ENCODE results near the gene HES5. TPM values are rescaled to one million over a fixed set of nuclear protein-coding genes. Genes with fewer than 3 reads are reported as not detected.
A peak's percentile ranks its signal among the peaks of the same experiment; 100 is the strongest.

The HES5 gene
- total and polyA plus RNA-seq, 2 of the 13 experiments (the other 11 are each of a cell fraction or from before 2014, with no cell fraction given), result not detected

DNA sequence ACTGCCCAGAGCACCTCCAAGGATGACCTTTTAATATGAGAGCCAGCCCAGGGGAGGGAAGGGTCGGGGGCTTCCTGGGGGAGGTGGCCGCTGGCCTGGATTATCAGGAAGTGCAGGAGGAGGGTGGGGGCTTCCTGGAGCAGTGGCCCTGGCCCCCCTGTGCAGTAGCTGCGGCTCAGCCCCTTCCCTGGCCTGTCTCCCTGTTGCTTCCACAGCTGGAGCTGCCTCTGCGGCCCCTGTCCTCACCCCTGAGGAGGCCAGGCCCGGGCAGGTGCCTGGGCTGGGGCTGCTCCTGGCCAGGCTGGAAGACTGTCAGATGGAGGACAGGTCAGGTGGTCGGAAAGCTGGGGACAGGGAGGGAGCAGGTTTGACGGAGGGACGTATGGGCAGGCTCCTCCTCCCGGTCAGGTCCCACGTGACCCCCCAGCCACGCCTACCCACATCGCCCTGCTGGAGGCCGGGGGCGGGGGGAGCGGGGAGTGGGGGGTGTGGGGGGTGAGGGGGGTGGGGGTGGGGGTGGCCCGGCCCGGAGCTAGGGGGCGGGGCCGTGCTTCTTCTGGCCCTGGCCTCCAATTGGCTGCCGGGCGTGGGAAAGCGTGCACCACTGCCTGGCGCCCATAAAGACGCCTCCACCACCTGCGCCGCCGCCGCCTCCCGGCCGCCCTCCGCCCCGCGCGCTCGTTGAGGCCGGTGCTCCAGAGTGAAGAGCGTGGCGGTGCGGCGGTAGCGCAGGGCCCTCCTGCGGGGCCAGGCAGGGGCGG is 15.9 kb upstream of the HES5 start (continued):
- TF ChIP-seq, protein P1, sequence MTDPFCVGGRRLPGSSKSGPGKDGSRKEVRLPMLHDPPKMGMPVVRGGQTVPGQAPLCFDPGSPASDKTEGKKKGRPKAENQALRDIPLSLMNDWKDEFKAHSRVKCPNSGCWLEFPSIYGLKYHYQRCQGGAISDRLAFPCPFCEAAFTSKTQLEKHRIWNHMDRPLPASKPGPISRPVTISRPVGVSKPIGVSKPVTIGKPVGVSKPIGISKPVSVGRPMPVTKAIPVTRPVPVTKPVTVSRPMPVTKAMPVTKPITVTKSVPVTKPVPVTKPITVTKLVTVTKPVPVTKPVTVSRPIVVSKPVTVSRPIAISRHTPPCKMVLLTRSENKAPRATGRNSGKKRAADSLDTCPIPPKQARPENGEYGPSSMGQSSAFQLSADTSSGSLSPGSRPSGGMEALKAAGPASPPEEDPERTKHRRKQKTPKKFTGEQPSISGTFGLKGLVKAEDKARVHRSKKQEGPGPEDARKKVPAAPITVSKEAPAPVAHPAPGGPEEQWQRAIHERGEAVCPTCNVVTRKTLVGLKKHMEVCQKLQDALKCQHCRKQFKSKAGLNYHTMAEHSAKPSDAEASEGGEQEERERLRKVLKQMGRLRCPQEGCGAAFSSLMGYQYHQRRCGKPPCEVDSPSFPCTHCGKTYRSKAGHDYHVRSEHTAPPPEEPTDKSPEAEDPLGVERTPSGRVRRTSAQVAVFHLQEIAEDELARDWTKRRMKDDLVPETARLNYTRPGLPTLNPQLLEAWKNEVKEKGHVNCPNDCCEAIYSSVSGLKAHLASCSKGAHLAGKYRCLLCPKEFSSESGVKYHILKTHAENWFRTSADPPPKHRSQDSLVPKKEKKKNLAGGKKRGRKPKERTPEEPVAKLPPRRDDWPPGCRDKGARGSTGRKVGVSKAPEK (CRISPR knock-in tag; IDR thresholded peaks at IDR 0.05; ENCODE audit: borderline replicate concordance), result no peak
- no peak for TF ChIP-seq ZC3H4 (CRISPR knock-in tag; IDR thresholded peaks at IDR 0.05; ENCODE audit: borderline replicate concordance)
- TF ChIP-seq ZNF792 (CRISPR knock-in tag; IDR thresholded peaks at IDR 0.05), result no peak; the same call in 1 of the 2 replicates
- TF ChIP-seq ZNF737 (CRISPR knock-in tag; IDR thresholded peaks at IDR 0.05; ENCODE audit: borderline replicate concordance), result no peak
- TF ChIP-seq REPIN1 (CRISPR knock-in tag; IDR thresholded peaks at IDR 0.05; ENCODE audit: borderline replicate concordance, low read depth), result no peak; the same call in 1 of the 2 replicates
- TF ChIP-seq, protein P2, sequence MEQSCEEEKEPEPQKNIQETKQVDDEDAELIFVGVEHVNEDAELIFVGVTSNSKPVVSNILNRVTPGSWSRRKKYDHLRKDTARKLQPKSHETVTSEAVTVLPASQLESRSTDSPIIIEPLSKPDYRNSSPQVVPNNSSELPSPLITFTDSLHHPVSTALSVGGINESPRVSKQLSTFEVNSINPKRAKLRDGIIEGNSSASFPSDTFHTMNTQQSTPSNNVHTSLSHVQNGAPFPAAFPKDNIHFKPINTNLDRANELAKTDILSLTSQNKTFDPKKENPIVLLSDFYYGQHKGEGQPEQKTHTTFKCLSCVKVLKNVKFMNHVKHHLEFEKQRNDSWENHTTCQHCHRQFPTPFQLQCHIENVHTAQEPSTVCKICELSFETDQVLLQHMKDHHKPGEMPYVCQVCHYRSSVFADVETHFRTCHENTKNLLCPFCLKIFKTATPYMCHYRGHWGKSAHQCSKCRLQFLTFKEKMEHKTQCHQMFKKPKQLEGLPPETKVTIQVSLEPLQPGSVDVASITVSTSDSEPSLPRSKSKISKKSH (CRISPR knock-in tag; IDR thresholded peaks at IDR 0.05; ENCODE audit: borderline replicate concordance), result no peak
- TF ChIP-seq ZNF768 (CRISPR knock-in tag; IDR thresholded peaks at IDR 0.05), result no peak
- TF ChIP-seq ZNF256 (CRISPR knock-in tag; conservative IDR thresholded peaks at IDR 0.05), result no peak
- TF ChIP-seq, protein P3, sequence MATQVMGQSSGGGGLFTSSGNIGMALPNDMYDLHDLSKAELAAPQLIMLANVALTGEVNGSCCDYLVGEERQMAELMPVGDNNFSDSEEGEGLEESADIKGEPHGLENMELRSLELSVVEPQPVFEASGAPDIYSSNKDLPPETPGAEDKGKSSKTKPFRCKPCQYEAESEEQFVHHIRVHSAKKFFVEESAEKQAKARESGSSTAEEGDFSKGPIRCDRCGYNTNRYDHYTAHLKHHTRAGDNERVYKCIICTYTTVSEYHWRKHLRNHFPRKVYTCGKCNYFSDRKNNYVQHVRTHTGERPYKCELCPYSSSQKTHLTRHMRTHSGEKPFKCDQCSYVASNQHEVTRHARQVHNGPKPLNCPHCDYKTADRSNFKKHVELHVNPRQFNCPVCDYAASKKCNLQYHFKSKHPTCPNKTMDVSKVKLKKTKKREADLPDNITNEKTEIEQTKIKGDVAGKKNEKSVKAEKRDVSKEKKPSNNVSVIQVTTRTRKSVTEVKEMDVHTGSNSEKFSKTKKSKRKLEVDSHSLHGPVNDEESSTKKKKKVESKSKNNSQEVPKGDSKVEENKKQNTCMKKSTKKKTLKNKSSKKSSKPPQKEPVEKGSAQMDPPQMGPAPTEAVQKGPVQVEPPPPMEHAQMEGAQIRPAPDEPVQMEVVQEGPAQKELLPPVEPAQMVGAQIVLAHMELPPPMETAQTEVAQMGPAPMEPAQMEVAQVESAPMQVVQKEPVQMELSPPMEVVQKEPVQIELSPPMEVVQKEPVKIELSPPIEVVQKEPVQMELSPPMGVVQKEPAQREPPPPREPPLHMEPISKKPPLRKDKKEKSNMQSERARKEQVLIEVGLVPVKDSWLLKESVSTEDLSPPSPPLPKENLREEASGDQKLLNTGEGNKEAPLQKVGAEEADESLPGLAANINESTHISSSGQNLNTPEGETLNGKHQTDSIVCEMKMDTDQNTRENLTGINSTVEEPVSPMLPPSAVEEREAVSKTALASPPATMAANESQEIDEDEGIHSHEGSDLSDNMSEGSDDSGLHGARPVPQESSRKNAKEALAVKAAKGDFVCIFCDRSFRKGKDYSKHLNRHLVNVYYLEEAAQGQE (IDR thresholded peaks at IDR 0.05; ENCODE audit: borderline replicate concordance in 1 of 2, low read depth in 1 of 2, low read length in 2 of 2), result no peak
- no peak for TF ChIP-seq SMARCC2 (IDR thresholded peaks at IDR 0.05)
- TF ChIP-seq CCAR2 (optimal IDR thresholded peaks at IDR 0.05; ENCODE audit: low read depth, low read length), result no peak
- no peak for TF ChIP-seq ZNF629 (CRISPR knock-in tag; conservative IDR thresholded peaks at IDR 0.05)
- TF ChIP-seq ZNF552 (CRISPR knock-in tag; IDR thresholded peaks at IDR 0.05; ENCODE audit: borderline replicate concordance), result no peak
- TF ChIP-seq CSRNP1 (CRISPR knock-in tag; IDR thresholded peaks at IDR 0.05), result no peak
- TF ChIP-seq, protein P4, sequence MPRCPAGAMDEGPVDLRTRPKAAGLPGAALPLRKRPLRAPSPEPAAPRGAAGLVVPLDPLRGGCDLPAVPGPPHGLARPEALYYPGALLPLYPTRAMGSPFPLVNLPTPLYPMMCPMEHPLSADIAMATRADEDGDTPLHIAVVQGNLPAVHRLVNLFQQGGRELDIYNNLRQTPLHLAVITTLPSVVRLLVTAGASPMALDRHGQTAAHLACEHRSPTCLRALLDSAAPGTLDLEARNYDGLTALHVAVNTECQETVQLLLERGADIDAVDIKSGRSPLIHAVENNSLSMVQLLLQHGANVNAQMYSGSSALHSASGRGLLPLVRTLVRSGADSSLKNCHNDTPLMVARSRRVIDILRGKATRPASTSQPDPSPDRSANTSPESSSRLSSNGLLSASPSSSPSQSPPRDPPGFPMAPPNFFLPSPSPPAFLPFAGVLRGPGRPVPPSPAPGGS (CRISPR knock-in tag; IDR thresholded peaks at IDR 0.05), result no peak
- no peak for TF ChIP-seq ZBTB8A (CRISPR knock-in tag; IDR thresholded peaks at IDR 0.05; ENCODE audit: borderline replicate concordance, low read depth)
- no peak for TF ChIP-seq NBN (conservative IDR thresholded peaks at IDR 0.05)
- peak; percentile 34; the same call in 1 of the 2 replicates for TF ChIP-seq KDM2A (CRISPR knock-in tag; IDR thresholded peaks at IDR 0.05; ENCODE audit: borderline replicate concordance, low read depth)

All from HepG2 (cell line).